WTC11 (cell line): ENCODE data around the gene LMCD1. TPM values are rescaled to one million over a fixed set of nuclear protein-coding genes. Genes with fewer than 3 reads are reported as not detected.

ENCODE experiments used
- ATAC-seq: fragments of 200-7000 bp; cut with Tn5 transposase; 2 replicates; pipeline ENCODE4 v1.10.0; 2021; ENCODE audit warnings: mild to moderate bottlenecking, moderate library complexity
- CTCF ChIA-PET: fragments of 300-600 bp; sonication (Branson Sonifier 250); formaldehyde crosslinking; loops from one replicate; lab custom pipeline; 2021; ENCODE audit warnings: antibody characterized with exemption; lab: Charles Lee
- POLR2A ChIA-PET: fragments of 350-600 bp; sonication (Branson Sonifier 250); formaldehyde crosslinking; loops from one replicate; lab custom pipeline; 2021; ENCODE audit warnings: antibody characterized with exemption; lab: Charles Lee
- DNase-seq: peaks from one replicate; pipeline ENCODE4 v3.0.0; 2021; ENCODE audit warnings: low spot score
- H3K27ac Mint-ChIP-seq: 2 replicates; pipeline ENCODE4 v1.8.0; 2021; ENCODE audit warnings: mixed read lengths
- H3K27me3 Mint-ChIP-seq: 2 replicates; pipeline ENCODE4 v1.8.0; 2021; ENCODE audit warnings: low read depth, mild to moderate bottlenecking, moderate library complexity, mixed read lengths
- H3K36me3 Mint-ChIP-seq: 2 replicates; pipeline ENCODE4 v1.8.0; 2021; ENCODE audit warnings: mixed read lengths
- H3K4me1 Mint-ChIP-seq: 2 replicates; pipeline ENCODE4 v1.8.0; 2022; ENCODE audit warnings: mixed read lengths
- H3K4me3 Mint-ChIP-seq: 2 replicates; pipeline ENCODE4 v1.8.0; 2021; ENCODE audit warnings: mild to moderate bottlenecking, moderate library complexity, mixed read lengths
- H3K9me3 Mint-ChIP-seq: 2 replicates; pipeline ENCODE4 v1.8.0; 2021; ENCODE audit warnings: mixed read lengths
- CREB1 ChIP-seq: sonication (generic); formaldehyde crosslinking; IDR thresholded peaks from 2 replicates; pipeline ENCODE4 v1.8.0; 2023; ENCODE audit warnings: mild to moderate bottlenecking, missing genetic modification reagents
- CREM ChIP-seq: sonication (generic); formaldehyde crosslinking; IDR thresholded peaks from 2 replicates; pipeline ENCODE4 v1.8.1; 2022; ENCODE audit warnings: mild to moderate bottlenecking, missing genetic modification reagents, moderate library complexity
- KAT7 ChIP-seq: sonication (generic); formaldehyde crosslinking; IDR thresholded peaks from 2 replicates; pipeline ENCODE4 v1.8.1; 2023; ENCODE audit warnings: missing genetic modification reagents, mild to moderate bottlenecking, borderline replicate concordance
- MYBL2 ChIP-seq: sonication (generic); formaldehyde crosslinking; IDR thresholded peaks from 2 replicates; pipeline ENCODE4 v1.8.1; 2023; ENCODE audit warnings: mild to moderate bottlenecking, moderate library complexity, missing genetic modification reagents
- ZNF232 ChIP-seq: sonication (generic); formaldehyde crosslinking; IDR thresholded peaks from 2 replicates; pipeline ENCODE4 v1.8.0; 2022; ENCODE audit warnings: mild to moderate bottlenecking, missing genetic modification reagents
- ZNF263 ChIP-seq: sonication (generic); formaldehyde crosslinking; IDR thresholded peaks from 2 replicates; pipeline ENCODE4 v1.8.1; 2022; ENCODE audit warnings: low read depth, mild to moderate bottlenecking, moderate library complexity, missing genetic modification reagents
- total RNA-seq: library from RNA; stranded (reverse); gene quantifications from 3 replicates; pipeline ENCODE4 v1.2.3, GENCODE V29; 2021
- TF ChIP-seq, protein P1 (sequence below): sonication (generic); formaldehyde crosslinking; IDR thresholded peaks from 2 replicates; pipeline ENCODE4 v1.8.1; 2022; ENCODE audit warnings: low read depth, mild to moderate bottlenecking, moderate library complexity, missing genetic modification reagents, borderline replicate concordance
- TF ChIP-seq, protein P2 (sequence below): fragments of 200-600 bp; IDR thresholded peaks from 2 replicates; pipeline ENCODE4 v1.8.0; 2022; ENCODE audit warnings: antibody characterized with exemption
- TF ChIP-seq, protein P3 (sequence below): sonication (generic); formaldehyde crosslinking; IDR thresholded peaks from 2 replicates; pipeline ENCODE4 v1.8.1; 2022; ENCODE audit warnings: missing genetic modification reagents, borderline replicate concordance
- TF ChIP-seq, protein P4 (sequence below): fragments of 250-450 bp; sonication (Bioruptor Pico); IDR thresholded peaks from 2 replicates; pipeline ENCODE4 v1.9.0; 2021; ENCODE audit warnings: mild to moderate bottlenecking, borderline replicate concordance
- TF ChIP-seq, protein P5 (sequence below): sonication (generic); formaldehyde crosslinking; IDR thresholded peaks from 2 replicates; pipeline ENCODE4 v1.8.0; 2022; ENCODE audit warnings: mild to moderate bottlenecking, missing genetic modification reagents
- TF ChIP-seq, protein P6 (sequence below): sonication (generic); formaldehyde crosslinking; IDR thresholded peaks from 2 replicates; pipeline ENCODE4 v1.8.1; 2023; ENCODE audit warnings: mild to moderate bottlenecking, missing genetic modification reagents
- TF ChIP-seq, protein P7 (sequence below): sonication (generic); formaldehyde crosslinking; IDR thresholded peaks from 2 replicates; pipeline ENCODE4 v1.8.1; 2022; ENCODE audit warnings: mild to moderate bottlenecking, missing genetic modification reagents, moderate library complexity, borderline replicate concordance
- TF ChIP-seq, protein P8 (sequence below): sonication (generic); formaldehyde crosslinking; IDR thresholded peaks from 2 replicates; pipeline ENCODE4 v1.8.0; 2023; ENCODE audit warnings: missing genetic modification reagents, mild to moderate bottlenecking, borderline replicate concordance
- TF ChIP-seq, protein P9 (sequence below): fragments of 250-450 bp; sonication (Bioruptor Pico); conservative IDR thresholded peaks from 2 replicates; pipeline ENCODE4 v1.9.0; 2021; ENCODE audit warnings: mild to moderate bottlenecking

The LMCD1 gene
- total RNA-seq, 1 experiment from 2014 or later = 12.5 TPM

DNA sequence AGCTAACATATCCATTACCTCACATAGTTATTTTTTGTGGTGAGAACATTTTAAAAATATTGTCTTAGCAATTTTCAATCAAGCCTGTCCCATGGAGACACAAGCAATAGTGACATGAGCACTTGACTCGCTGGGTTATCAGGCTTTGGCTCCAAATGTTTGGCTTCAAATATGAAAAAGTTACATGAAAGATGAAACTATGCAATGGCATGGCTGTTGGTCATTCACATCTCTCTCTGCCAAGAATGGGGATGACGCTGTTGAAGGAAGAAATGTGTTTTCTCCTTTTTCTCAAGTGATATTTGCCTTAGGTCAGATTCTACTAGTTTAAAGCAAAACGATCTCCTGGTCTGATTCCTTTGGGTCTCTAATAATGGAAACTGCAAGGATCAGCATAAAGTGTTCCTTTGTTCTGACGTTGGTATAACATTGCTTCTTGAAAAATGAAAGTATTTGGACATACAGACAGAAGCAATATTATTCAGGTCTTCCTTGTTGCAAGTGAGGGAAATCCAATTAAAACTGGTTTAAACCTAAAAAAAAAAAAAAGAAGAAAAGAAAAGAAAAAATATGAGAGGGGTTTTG is 71.8 kb downstream of the LMCD1 start (continued):
- TF ChIP-seq, protein P1, sequence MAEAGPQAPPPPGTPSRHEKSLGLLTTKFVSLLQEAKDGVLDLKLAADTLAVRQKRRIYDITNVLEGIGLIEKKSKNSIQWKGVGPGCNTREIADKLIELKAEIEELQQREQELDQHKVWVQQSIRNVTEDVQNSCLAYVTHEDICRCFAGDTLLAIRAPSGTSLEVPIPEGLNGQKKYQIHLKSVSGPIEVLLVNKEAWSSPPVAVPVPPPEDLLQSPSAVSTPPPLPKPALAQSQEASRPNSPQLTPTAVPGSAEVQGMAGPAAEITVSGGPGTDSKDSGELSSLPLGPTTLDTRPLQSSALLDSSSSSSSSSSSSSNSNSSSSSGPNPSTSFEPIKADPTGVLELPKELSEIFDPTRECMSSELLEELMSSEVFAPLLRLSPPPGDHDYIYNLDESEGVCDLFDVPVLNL = no peak
- TF ChIP-seq ZNF263 (no peak), CREM (no peak), ZNF232 (CRISPR knock-in tag) (no peak)
- TF ChIP-seq, protein P2, sequence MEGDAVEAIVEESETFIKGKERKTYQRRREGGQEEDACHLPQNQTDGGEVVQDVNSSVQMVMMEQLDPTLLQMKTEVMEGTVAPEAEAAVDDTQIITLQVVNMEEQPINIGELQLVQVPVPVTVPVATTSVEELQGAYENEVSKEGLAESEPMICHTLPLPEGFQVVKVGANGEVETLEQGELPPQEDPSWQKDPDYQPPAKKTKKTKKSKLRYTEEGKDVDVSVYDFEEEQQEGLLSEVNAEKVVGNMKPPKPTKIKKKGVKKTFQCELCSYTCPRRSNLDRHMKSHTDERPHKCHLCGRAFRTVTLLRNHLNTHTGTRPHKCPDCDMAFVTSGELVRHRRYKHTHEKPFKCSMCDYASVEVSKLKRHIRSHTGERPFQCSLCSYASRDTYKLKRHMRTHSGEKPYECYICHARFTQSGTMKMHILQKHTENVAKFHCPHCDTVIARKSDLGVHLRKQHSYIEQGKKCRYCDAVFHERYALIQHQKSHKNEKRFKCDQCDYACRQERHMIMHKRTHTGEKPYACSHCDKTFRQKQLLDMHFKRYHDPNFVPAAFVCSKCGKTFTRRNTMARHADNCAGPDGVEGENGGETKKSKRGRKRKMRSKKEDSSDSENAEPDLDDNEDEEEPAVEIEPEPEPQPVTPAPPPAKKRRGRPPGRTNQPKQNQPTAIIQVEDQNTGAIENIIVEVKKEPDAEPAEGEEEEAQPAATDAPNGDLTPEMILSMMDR = no peak
- TF ChIP-seq, protein P3, sequence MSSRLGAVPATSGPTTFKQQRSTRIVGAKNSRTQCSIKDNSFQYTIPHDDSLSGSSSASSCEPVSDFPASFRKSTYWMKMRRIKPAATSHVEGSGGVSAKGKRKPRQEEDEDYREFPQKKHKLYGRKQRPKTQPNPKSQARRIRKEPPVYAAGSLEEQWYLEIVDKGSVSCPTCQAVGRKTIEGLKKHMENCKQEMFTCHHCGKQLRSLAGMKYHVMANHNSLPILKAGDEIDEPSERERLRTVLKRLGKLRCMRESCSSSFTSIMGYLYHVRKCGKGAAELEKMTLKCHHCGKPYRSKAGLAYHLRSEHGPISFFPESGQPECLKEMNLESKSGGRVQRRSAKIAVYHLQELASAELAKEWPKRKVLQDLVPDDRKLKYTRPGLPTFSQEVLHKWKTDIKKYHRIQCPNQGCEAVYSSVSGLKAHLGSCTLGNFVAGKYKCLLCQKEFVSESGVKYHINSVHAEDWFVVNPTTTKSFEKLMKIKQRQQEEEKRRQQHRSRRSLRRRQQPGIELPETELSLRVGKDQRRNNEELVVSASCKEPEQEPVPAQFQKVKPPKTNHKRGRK = no peak
- TF ChIP-seq, protein P4, sequence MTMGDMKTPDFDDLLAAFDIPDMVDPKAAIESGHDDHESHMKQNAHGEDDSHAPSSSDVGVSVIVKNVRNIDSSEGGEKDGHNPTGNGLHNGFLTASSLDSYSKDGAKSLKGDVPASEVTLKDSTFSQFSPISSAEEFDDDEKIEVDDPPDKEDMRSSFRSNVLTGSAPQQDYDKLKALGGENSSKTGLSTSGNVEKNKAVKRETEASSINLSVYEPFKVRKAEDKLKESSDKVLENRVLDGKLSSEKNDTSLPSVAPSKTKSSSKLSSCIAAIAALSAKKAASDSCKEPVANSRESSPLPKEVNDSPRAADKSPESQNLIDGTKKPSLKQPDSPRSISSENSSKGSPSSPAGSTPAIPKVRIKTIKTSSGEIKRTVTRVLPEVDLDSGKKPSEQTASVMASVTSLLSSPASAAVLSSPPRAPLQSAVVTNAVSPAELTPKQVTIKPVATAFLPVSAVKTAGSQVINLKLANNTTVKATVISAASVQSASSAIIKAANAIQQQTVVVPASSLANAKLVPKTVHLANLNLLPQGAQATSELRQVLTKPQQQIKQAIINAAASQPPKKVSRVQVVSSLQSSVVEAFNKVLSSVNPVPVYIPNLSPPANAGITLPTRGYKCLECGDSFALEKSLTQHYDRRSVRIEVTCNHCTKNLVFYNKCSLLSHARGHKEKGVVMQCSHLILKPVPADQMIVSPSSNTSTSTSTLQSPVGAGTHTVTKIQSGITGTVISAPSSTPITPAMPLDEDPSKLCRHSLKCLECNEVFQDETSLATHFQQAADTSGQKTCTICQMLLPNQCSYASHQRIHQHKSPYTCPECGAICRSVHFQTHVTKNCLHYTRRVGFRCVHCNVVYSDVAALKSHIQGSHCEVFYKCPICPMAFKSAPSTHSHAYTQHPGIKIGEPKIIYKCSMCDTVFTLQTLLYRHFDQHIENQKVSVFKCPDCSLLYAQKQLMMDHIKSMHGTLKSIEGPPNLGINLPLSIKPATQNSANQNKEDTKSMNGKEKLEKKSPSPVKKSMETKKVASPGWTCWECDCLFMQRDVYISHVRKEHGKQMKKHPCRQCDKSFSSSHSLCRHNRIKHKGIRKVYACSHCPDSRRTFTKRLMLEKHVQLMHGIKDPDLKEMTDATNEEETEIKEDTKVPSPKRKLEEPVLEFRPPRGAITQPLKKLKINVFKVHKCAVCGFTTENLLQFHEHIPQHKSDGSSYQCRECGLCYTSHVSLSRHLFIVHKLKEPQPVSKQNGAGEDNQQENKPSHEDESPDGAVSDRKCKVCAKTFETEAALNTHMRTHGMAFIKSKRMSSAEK (CRISPR knock-in tag) = no peak
- TF ChIP-seq, protein P5, sequence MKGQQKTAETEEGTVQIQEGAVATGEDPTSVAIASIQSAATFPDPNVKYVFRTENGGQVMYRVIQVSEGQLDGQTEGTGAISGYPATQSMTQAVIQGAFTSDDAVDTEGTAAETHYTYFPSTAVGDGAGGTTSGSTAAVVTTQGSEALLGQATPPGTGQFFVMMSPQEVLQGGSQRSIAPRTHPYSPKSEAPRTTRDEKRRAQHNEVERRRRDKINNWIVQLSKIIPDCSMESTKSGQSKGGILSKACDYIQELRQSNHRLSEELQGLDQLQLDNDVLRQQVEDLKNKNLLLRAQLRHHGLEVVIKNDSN (CRISPR knock-in tag) = no peak

DNA sequence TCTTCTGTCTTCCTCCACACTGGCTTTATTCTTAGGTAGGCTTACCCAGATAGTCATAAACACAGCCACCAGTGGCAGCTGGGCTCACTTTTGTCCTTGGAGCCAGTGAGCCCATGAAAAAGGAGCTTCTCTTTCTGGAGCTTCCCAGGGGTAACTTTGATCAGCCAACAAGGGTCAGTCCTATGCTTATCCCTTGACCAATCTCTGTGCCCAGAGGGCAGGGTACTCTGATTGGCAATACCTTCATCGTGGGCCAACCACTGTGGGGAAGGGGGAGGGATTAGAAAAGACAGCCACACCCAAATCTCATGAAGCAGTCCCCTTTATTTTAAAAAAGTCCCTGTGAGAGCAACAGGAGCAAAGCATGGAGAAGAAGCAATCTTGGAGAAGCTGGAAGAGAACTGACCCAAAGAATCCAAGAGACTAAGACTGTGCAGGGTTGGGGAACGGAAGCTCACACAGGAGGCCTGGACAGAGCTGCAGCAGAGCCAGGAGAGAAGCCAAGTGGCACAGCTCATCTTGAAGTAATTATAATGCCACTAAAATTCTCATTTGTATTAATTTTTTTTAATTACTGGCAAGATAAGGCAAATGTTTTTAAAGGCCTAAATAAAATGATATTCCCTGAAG is 72.5 kb downstream of the LMCD1 start:
- CTCF ChIA-PET = no interaction called here
- Mint-ChIP-seq H3K9me3 (no peaks in the 10 kb centered on the region), H3K36me3 (peaks cover 7% of the 10 kb centered on the region), H3K4me3 (no peak overlapping the region), H3K27ac (no peak overlapping the region), H3K4me1 (peaks cover 6% of the 10 kb centered on the region), H3K27me3 (no peaks in the 10 kb centered on the region)
- DNase-seq (no peak), ATAC-seq (peak; percentile 58)
- POLR2A ChIA-PET = no interaction called here
- TF ChIP-seq MYBL2 (CRISPR knock-in tag) = no peak
- TF ChIP-seq, protein P6, sequence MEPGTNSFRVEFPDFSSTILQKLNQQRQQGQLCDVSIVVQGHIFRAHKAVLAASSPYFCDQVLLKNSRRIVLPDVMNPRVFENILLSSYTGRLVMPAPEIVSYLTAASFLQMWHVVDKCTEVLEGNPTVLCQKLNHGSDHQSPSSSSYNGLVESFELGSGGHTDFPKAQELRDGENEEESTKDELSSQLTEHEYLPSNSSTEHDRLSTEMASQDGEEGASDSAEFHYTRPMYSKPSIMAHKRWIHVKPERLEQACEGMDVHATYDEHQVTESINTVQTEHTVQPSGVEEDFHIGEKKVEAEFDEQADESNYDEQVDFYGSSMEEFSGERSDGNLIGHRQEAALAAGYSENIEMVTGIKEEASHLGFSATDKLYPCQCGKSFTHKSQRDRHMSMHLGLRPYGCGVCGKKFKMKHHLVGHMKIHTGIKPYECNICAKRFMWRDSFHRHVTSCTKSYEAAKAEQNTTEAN (CRISPR knock-in tag) = no peak
- no peak for TF ChIP-seq KAT7
- TF ChIP-seq, protein P7, sequence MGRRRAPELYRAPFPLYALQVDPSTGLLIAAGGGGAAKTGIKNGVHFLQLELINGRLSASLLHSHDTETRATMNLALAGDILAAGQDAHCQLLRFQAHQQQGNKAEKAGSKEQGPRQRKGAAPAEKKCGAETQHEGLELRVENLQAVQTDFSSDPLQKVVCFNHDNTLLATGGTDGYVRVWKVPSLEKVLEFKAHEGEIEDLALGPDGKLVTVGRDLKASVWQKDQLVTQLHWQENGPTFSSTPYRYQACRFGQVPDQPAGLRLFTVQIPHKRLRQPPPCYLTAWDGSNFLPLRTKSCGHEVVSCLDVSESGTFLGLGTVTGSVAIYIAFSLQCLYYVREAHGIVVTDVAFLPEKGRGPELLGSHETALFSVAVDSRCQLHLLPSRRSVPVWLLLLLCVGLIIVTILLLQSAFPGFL = no peak
- TF ChIP-seq, protein P8, sequence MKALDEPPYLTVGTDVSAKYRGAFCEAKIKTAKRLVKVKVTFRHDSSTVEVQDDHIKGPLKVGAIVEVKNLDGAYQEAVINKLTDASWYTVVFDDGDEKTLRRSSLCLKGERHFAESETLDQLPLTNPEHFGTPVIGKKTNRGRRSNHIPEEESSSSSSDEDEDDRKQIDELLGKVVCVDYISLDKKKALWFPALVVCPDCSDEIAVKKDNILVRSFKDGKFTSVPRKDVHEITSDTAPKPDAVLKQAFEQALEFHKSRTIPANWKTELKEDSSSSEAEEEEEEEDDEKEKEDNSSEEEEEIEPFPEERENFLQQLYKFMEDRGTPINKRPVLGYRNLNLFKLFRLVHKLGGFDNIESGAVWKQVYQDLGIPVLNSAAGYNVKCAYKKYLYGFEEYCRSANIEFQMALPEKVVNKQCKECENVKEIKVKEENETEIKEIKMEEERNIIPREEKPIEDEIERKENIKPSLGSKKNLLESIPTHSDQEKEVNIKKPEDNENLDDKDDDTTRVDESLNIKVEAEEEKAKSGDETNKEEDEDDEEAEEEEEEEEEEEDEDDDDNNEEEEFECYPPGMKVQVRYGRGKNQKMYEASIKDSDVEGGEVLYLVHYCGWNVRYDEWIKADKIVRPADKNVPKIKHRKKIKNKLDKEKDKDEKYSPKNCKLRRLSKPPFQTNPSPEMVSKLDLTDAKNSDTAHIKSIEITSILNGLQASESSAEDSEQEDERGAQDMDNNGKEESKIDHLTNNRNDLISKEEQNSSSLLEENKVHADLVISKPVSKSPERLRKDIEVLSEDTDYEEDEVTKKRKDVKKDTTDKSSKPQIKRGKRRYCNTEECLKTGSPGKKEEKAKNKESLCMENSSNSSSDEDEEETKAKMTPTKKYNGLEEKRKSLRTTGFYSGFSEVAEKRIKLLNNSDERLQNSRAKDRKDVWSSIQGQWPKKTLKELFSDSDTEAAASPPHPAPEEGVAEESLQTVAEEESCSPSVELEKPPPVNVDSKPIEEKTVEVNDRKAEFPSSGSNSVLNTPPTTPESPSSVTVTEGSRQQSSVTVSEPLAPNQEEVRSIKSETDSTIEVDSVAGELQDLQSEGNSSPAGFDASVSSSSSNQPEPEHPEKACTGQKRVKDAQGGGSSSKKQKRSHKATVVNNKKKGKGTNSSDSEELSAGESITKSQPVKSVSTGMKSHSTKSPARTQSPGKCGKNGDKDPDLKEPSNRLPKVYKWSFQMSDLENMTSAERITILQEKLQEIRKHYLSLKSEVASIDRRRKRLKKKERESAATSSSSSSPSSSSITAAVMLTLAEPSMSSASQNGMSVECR (CRISPR knock-in tag) = no peak
- TF ChIP-seq, protein P9, sequence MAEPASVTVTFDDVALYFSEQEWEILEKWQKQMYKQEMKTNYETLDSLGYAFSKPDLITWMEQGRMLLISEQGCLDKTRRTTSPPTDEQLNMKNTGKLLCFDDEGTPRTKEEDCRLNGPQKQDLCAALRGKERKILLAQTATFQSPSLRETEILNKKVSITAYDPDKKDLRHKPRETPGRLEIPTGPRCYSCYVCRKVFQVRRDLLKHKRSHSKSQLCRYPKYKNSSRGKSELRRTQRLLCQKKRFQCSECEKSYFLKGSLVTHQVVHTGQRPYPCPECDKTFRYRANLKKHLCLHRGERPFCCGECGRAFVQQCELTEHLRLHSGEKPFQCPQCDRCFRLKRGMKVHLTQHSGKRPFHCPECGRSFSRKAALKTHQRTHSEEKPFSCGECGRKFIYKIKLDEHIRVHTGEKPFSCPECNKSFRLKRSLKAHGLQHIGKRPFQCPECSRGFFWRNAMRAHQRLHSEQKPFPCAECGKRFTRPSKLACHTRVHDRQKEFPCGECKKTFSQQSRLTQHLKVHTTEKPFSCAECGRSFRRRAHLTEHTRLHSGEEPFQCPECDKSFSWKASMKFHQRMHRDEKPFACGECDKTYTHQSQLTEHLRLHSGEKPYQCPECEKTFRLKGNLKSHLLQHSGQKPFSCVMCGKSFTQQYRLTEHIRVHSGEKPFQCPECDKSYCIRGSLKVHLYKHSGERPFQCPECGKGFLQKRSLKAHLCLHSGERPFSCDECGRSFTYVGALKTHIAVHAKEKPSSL = no peak
- TF ChIP-seq CREB1 = no peak
